HG03064 (cell line): ENCODE measurements around the gene LAMB3.

Experiments
- ATAC-seq: cut with Tn5 transposase; IDR thresholded peaks from one replicate; pipeline ENCODE4 v1.9.1; 2021; ENCODE audit warnings: low read depth; ENCODE audit not compliant: unreplicated experiment

LAMB3 gene

GRCh38 chr1:209634005-209634737 lies 18.1 kb downstream of the LAMB3 start:
- ATAC-seq: no peak

GRCh38 chr1:209633335-209633997 lies 18.8 kb downstream of the LAMB3 start:
- no peak for ATAC-seq

DNA sequence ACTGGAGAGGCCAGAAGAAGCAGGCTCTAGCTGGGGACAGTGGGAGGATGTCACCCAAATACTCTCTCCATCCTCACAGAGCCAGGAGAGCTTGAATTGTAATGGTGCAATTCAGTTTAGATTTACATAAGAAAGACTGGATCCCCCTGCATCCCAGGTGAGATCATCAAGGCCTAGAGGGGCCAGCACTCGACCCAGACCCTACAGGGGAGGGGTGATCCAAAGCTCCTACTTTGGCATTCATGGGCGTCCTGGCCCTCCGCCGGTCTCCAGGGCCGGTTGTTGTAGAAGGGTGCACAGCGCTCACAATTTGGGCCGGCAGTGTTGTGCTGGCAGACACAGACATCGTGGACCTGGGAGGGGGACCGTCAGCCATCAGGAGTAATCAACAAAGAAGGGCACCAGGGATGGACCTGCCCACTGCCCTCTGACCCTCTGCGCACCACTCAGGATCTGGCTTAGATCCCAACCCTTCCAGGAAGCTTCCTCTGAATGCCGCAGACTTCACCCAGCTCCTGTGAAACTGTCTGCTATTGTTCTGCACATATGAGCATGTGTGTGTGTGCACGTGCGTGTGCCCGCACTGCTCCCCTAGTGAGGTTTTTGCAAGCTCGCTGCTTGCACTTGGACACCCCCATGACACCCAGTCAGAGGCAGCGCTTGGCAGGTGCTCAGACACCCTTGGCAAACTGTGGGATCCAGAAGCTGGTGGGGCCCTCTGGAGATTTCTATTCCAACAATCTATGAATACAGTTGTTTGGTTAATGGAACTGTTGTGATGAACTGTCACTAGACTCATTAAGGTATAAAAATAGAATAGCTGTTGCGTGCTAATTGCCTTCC lies 21.6 kb downstream of the LAMB3 start:
- ATAC-seq: no peak

DNA sequence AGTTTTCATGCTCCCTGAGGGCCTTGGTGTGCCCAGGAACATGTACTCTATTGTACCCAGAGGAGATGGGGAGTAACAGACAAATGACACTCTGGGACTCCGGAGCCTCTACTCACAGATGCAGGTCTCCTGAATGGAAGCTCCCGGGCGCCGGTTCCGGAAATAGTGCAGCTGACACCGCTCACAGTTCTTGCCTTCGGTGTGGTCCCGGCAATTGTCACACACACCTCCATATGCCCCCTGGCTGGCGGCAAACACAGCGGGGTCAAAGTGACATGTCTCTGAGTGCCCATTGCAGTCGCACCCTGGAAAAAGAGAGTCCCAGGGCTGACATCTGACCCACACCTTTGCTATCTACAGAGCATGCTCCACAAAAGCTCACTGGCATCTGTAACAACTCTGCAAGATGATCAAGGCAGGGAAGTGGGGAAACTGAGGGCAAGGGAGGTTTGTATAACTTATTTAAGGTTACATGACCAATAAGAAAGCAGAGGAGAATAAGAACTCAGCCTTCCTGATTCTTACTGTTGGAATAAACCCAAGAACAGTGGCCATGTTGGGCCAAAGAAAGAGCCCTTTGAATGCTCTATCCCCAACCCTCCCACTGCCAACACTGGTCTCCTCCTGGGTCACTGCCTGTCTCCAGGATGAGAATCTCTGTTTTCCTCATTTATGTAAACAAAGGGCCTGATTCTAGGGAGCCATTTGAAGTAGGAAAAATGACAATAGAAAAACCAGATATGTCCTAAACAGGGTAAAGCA lies 22.4 kb downstream of the LAMB3 start:
- no peak for ATAC-seq

- no peak for ATAC-seq
Observed at GRCh38 chr1:209628618-209629299, 23.5 kb downstream of the LAMB3 start.

DNA sequence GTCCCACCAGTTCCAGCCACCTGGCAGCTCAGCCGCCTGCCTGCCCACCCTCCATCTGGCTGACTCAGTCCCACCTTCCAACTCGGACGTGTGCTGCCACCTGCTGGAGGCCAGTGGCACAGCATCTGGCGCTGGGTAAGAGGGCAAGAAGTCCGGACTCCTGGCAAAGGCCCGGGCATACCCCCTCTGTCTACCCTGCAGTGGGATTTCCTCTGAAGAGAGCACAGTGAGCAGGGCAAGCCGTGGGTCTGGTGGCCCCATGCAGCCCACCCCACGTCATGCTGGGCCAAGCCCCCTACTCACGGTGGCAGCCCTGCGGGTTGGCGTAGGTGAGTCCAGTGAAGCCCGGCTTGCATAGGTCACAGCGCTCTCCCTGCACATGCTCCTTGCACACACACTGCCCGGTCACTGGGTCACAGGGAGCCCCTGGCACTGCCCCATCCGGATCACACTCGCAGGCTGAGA lies 24.5 kb downstream of the LAMB3 start:
- ATAC-seq: peak; percentile 81

GRCh38 chr1:209627027-209627731 lies 25.0 kb downstream of the LAMB3 start:
- peak; percentile 9 for ATAC-seq

GRCh38 chr1:209626346-209627026 lies 25.7 kb downstream of the LAMB3 start:
- no peak for ATAC-seq

- ATAC-seq: no peak
Observed at GRCh38 chr1:209625791-209626285, 26.4 kb downstream of the LAMB3 start.

DNA sequence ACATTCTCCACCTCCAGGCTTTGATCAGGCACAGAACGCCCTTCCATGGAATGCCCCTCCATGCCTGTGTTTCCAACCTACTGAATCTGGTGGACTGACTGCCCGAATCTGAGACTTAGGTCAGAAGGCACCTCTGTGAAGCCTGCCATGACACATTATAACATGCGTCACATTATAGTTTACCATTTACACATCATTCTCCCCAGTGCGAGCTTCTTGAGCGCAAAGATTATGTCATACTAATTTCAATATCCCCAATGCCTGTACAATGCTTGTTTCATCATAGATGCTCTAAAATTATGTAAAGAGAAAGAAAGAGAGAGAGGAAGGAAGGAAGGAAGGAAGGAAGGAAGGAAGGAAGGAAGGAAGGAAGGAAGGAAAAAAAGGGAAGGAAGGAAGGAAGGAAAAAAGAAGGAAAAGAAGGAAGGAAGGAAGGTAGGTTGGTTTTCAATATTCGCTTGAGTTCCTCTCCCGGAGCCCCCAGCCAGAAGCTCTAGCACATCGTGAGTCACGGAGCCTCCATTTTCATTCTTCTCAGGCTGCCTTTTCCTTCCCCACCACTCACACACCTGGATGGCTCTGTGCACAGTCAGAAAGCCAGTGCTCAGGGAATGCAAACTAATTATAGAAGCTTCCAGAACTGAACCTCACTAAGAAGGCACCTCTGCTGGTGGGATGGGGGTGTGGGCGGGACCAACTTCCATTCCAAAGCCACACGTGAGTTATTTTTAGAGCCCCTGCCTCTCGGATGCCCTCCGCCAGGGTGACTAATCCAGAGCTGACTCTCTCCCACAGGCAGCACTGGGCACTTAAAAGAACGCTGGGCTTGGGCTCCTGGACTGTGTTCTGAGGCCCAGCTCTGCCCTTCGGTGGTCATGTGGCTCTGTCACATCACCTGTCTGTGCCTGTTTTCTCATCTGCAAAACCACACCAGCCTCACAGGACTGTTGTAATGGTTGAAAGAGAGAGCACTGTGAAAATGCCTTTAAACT lies 27.4 kb downstream of the LAMB3 start:
- ATAC-seq: no peak

GRCh38 chr1:209622841-209623829 lies 29.1 kb downstream of the LAMB3 start:
- ATAC-seq: no peak

GRCh38 chr1:209621741-209622655 lies 30.2 kb downstream of the LAMB3 start:
- no peak for ATAC-seq

DNA sequence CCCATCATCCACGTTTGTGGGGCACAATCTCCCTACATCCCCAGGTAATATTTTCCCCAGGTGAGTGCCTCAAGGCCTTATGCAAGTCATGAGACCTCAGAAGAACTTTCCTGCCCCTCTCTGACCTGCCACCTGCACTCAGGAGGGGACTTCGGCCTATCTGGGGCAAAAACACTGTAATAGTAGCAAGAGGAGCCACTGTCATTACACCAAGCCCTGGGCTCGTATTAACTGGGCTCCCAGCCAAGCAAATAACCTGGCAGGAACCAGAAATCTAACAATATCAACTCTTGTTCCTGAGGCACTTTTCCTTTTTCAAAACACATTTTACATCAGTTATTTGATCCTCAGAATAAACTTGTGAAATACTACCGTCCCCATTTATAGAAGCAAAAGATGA lies 30.9 kb downstream of the LAMB3 start:
- ATAC-seq: no peak

- ATAC-seq: no peak
Observed at GRCh38 chr1:209620487-209620884, 31.7 kb downstream of the LAMB3 start.
